Measurements from ENCODE around the gene IL17C.
"Not testable (repeated sequence)": the region's sequence is repeated elsewhere in the genome, so short reads cannot be mapped to it uniquely, and the experiment has no call there.

IL17C gene

DNA sequence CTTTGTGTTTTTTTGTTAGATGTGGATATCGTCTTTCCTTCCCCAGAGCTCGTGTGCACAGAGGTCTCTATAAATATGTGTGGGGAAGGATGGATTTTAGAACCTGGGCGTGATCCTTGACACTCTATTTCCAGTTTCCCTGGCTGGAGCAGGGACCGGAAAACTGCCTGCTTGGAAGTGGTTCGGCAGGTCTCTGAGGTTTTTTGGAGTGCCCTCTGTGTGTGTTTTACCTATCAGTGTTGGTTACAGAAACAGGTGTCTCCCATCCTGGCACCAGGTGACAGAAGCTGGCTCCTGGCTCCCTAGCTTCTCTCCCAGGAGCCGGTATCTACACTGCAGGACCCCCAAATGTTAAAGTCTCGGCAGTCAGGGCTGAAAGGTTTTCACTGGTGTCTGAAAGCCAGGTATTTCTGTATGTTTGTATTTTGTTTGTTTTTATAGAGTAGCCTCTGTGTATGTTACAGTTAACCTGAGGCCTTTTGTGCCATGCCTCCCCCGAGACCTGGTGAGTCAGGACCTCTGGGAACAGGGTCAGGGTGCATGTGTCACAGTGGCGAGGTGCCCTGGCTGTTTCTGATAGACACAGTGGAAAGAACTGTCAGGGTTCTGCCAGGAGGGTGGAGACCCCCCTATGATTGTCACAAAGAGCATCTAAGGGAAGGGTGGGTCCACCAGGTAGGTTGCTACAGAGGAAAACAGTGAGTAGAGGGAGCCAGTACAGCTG, 36.9 kb upstream of the IL17C start:
- no peaks in the 10 kb centered on the region for H3K4me1 Mint-ChIP-seq (ENCODE audit: low read depth)
- H3K36me3 Mint-ChIP-seq (ENCODE audit: low read depth): peaks cover 50% of the 10 kb centered on the region
- H3K9me3 Mint-ChIP-seq: no peaks in the 10 kb centered on the region
- no peak overlapping the region for H3K4me3 Mint-ChIP-seq
- no peak overlapping the region for H3K27ac Mint-ChIP-seq
- no peaks in the 10 kb centered on the region for H3K27me3 Mint-ChIP-seq

DNA sequence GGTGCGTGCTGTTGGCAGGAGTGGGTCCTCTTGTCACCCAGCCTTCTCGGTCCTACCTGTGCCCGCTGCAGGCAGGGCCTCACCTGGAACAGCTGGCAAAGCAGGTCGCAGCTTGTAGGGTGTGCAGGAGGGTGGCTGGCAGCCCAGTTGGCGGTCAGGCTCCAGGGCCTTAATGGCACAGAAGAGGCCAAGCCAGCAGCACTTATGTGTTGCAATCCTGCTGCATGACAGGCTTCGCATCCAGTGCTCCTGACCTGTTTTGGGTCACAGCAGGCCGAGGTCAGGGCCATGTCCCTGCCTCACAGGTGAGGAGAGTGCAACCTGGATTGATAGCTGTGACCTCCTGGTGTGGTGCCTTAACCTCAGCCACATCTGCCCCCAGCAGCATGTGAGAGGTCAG, 36.3 kb upstream of the IL17C start:
- Mint-ChIP-seq H3K27ac (no peak overlapping the region), H3K9me3 (no peaks in the 10 kb centered on the region)

GRCh38 chr16:88605186-88606147, 32.9 kb upstream of the IL17C start:
- no peaks in the 10 kb centered on the region for H3K9me3 Mint-ChIP-seq
- no peaks in the 10 kb centered on the region for H3K27me3 Mint-ChIP-seq
- H3K4me1 Mint-ChIP-seq (ENCODE audit: low read depth): peaks cover 7% of the 10 kb centered on the region
- H3K4me3 Mint-ChIP-seq: no peak overlapping the region
- no peak overlapping the region for H3K27ac Mint-ChIP-seq
- peaks cover 54% of the 10 kb centered on the region for H3K36me3 Mint-ChIP-seq (ENCODE audit: low read depth)

More for the DNA sequence above, 36.3 kb upstream of the IL17C start:
- H3K36me3 Mint-ChIP-seq (ENCODE audit: low read depth): peaks cover 50% of the 10 kb centered on the region
- no peaks in the 10 kb centered on the region for H3K4me1 Mint-ChIP-seq (ENCODE audit: low read depth)
- no peaks in the 10 kb centered on the region for H3K27me3 Mint-ChIP-seq
- no peak overlapping the region for H3K4me3 Mint-ChIP-seq

- Mint-ChIP-seq H3K27me3 (no peaks in the 10 kb centered on the region), H3K9me3 (no peaks in the 10 kb centered on the region), H3K4me1 (ENCODE audit: low read depth) (peaks cover 7% of the 10 kb centered on the region), H3K27ac (peak overlapping the region; percentile 28), H3K4me3 (no peak overlapping the region), H3K36me3 (ENCODE audit: low read depth) (peaks cover 54% of the 10 kb centered on the region)
These were observed 32.1 kb upstream of the IL17C start for GRCh38 chr16:88606148-88606757.

DNA sequence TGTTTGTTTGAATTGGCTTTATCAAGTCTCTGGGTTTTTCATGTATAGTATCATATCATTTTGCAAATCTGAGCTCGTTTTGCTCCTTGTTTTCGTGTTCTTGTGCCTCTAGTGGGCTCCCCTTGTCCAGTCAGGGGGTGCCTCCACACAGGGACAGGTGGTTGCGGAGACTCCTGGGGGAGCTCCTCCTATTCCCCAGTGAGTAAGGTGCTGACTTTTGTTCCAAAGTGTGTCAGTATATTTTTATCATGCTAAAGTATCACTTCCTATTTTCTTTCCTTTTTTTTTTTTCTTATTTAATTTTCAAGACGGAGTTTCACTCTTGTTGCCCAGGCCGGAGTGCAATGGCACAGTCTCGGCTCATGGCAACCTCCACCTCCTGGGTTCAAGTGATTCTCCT, 30.3 kb upstream of the IL17C start:
- Mint-ChIP-seq H3K4me3 (no peak overlapping the region), H3K4me1 (ENCODE audit: low read depth) (peaks cover 7% of the 10 kb centered on the region), H3K9me3 (no peaks in the 10 kb centered on the region), H3K36me3 (ENCODE audit: low read depth) (peaks cover 48% of the 10 kb centered on the region), H3K27me3 (no peaks in the 10 kb centered on the region), H3K27ac (no peak overlapping the region)

DNA sequence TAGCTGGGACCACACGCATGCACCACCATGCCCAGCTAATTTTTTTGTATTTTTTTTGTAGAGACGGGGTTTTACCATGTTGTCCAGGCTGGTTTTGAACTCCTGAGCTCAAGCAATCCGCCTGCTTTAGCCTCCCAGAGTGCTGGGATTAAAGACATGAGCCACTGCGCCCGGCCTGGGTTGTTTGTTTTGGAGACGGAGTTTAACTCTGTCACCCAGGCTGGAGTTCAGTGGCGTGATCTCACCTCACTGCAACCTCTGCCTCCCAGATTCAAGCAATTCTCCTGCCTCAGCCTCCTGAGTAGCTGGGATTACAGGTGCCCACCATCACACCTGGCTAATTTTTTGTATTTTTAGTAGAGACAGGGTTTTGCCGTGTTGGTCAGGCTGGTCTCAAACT, 28.9 kb upstream of the IL17C start:
- H3K27ac Mint-ChIP-seq; H3K9me3 Mint-ChIP-seq; H3K27me3 Mint-ChIP-seq; H3K4me1 Mint-ChIP-seq (ENCODE audit: low read depth); H3K4me3 Mint-ChIP-seq: not testable (repeated sequence)
- peaks cover 52% of the 10 kb centered on the region for H3K36me3 Mint-ChIP-seq (ENCODE audit: low read depth)

GRCh38 chr16:88610080-88610479, 28.3 kb upstream of the IL17C start:
- peaks cover 55% of the 10 kb centered on the region for H3K36me3 Mint-ChIP-seq (ENCODE audit: low read depth)
- no peaks in the 10 kb centered on the region for H3K27me3 Mint-ChIP-seq
- no peak overlapping the region for H3K4me3 Mint-ChIP-seq
- no peaks in the 10 kb centered on the region for H3K9me3 Mint-ChIP-seq
- H3K27ac Mint-ChIP-seq: no peak overlapping the region
- H3K4me1 Mint-ChIP-seq (ENCODE audit: low read depth): peaks cover 7% of the 10 kb centered on the region

- Mint-ChIP-seq H3K27me3 (no peaks in the 10 kb centered on the region), H3K4me3 (no peak overlapping the region), H3K27ac (no peak overlapping the region), H3K4me1 (ENCODE audit: low read depth) (peaks cover 7% of the 10 kb centered on the region), H3K9me3 (no peaks in the 10 kb centered on the region), H3K36me3 (ENCODE audit: low read depth) (peaks cover 54% of the 10 kb centered on the region)
These were observed 27.2 kb upstream of the IL17C start for GRCh38 chr16:88610909-88611812.

DNA sequence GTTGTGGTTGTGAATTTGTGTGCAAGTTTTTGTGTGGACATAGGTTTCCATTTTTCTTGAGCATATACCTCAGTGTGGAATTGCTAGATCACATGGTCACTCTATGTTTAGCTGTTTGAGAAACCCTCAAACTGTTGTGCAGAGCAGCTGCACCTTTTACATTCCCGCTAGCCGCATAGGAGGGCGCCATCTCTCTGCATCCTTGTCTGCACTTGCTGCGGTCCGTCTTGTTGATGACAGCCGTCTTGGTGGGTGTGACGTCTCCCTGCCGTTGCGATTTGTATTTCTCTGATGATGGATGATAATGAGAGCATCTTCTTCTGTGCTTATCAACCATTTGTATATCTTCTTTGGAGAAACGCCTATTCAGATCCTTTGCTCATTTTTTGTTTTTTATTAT, 25.1 kb upstream of the IL17C start:
- Mint-ChIP-seq H3K4me1 (ENCODE audit: low read depth) (peaks cover 4% of the 10 kb centered on the region), H3K4me3 (no peak overlapping the region), H3K27me3 (no peaks in the 10 kb centered on the region), H3K27ac (no peak overlapping the region), H3K9me3 (no peaks in the 10 kb centered on the region), H3K36me3 (ENCODE audit: low read depth) (peaks cover 48% of the 10 kb centered on the region)

GRCh38 chr16:88613911-88614817, 24.2 kb upstream of the IL17C start:
- no peak overlapping the region for H3K4me3 Mint-ChIP-seq
- no peaks in the 10 kb centered on the region for H3K27me3 Mint-ChIP-seq
- peaks cover 11% of the 10 kb centered on the region for H3K4me1 Mint-ChIP-seq (ENCODE audit: low read depth)
- no peak overlapping the region for H3K27ac Mint-ChIP-seq
- peaks cover 47% of the 10 kb centered on the region for H3K36me3 Mint-ChIP-seq (ENCODE audit: low read depth)
- H3K9me3 Mint-ChIP-seq: no peaks in the 10 kb centered on the region

GRCh38 chr16:88614818-88615580, 23.4 kb upstream of the IL17C start:
- Mint-ChIP-seq H3K27ac (no peak overlapping the region), H3K27me3 (no peaks in the 10 kb centered on the region), H3K4me3 (no peak overlapping the region), H3K36me3 (ENCODE audit: low read depth) (peaks cover 48% of the 10 kb centered on the region), H3K9me3 (no peaks in the 10 kb centered on the region), H3K4me1 (ENCODE audit: low read depth) (peaks cover 20% of the 10 kb centered on the region)

DNA sequence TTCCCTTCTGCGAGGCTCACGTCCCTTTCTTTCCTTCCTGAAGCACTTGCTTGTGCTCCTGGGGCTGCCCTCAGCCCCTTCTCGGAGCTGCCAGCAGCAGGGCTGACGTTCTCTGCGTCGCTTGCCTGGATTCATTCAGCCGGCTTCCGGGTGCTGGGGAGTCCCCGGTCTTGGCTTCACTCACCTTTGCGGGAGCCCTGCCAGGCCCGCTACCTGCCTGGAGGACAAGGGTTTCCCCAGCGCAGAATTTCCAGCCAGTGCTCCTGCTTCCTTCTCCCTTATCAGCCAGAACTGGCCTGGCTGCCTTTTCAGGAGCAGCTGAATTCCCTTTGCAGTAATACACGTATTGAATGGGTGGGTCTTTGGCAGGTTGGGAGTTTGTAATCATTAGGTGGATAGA, 22.1 kb upstream of the IL17C start:
- Mint-ChIP-seq H3K27me3 (no peaks in the 10 kb centered on the region), H3K4me1 (ENCODE audit: low read depth) (peaks cover 28% of the 10 kb centered on the region), H3K9me3 (no peaks in the 10 kb centered on the region), H3K27ac (no peak overlapping the region), H3K36me3 (ENCODE audit: low read depth) (peaks cover 43% of the 10 kb centered on the region), H3K4me3 (no peak overlapping the region)

DNA sequence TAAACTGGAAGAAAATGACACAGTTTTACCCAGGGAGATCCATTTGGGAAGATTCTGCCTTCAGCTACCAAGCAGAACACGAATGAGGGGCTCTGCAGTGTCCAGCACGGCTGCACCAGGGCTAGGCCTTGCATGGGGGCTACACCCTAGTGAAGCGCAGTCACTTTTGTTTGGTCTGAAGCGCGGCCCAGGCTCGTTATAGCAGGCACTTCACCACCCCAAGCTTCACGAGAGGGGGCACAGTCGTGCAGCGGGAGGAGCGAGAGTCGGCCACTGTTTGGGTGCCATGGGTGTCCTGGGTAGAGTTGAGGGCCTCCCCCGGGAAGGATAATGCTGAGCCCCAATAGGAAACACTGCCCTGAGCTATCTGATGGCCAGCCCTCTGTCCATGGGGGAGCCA, 21.6 kb upstream of the IL17C start:
- H3K9me3 Mint-ChIP-seq: no peaks in the 10 kb centered on the region
- no peak overlapping the region for H3K4me3 Mint-ChIP-seq
- peaks cover 28% of the 10 kb centered on the region for H3K4me1 Mint-ChIP-seq (ENCODE audit: low read depth)
- peaks cover 43% of the 10 kb centered on the region for H3K36me3 Mint-ChIP-seq (ENCODE audit: low read depth)
- H3K27ac Mint-ChIP-seq: no peak overlapping the region
- no peaks in the 10 kb centered on the region for H3K27me3 Mint-ChIP-seq
